Measurements from ENCODE around the gene ARHGAP9.
A peak's percentile ranks its signal among the peaks of the same experiment; 100 is the strongest.

Gene ARHGAP9

DNA sequence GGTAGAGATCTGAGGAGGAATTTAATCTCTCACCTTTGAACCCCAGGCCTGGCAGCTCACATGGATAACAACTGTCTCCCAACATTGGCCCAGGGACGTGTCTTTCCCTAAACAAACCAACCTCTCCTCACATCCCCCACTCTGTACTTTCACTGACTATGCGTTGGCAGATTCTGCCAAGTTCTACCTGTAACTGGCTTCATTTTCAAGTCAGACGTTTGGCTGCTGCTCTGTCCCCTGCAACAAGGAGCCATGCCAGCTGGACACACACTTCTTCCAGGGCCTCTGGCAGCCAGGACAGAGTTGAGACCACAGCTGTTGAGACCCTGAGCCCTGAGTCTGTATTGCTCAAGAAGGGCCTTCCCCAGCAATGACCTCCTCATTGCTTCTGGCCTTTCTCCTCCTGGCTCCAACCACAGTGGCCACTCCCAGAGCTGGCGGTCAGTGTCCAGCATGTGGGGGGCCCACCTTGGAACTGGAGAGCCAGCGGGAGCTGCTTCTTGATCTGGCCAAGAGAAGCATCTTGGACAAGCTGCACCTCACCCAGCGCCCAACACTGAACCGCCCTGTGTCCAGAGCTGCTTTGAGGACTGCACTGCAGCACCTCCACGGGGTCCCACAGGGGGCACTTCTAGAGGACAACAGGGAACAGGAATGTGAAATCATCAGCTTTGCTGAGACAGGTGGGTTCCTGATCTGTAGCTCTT, 45.0 kb downstream of the ARHGAP9 start, which contains the start of gene INHBC:
Gene INHBC, plus strand, starts transcription at position 268 of the 707 bp plus-strand sequence. Its CDS starts 103 bp downstream, at position 371.
- TF ChIP-seq, protein P1, sequence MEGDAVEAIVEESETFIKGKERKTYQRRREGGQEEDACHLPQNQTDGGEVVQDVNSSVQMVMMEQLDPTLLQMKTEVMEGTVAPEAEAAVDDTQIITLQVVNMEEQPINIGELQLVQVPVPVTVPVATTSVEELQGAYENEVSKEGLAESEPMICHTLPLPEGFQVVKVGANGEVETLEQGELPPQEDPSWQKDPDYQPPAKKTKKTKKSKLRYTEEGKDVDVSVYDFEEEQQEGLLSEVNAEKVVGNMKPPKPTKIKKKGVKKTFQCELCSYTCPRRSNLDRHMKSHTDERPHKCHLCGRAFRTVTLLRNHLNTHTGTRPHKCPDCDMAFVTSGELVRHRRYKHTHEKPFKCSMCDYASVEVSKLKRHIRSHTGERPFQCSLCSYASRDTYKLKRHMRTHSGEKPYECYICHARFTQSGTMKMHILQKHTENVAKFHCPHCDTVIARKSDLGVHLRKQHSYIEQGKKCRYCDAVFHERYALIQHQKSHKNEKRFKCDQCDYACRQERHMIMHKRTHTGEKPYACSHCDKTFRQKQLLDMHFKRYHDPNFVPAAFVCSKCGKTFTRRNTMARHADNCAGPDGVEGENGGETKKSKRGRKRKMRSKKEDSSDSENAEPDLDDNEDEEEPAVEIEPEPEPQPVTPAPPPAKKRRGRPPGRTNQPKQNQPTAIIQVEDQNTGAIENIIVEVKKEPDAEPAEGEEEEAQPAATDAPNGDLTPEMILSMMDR (IDR thresholded peaks at IDR 0.05; ENCODE audit: borderline replicate concordance, insufficient read depth, low read depth, low read length): no peak
- H3K4me3 ChIP-seq (ENCODE audit: low read depth, low read length): no peak within 1 kb of the TSS

DNA sequence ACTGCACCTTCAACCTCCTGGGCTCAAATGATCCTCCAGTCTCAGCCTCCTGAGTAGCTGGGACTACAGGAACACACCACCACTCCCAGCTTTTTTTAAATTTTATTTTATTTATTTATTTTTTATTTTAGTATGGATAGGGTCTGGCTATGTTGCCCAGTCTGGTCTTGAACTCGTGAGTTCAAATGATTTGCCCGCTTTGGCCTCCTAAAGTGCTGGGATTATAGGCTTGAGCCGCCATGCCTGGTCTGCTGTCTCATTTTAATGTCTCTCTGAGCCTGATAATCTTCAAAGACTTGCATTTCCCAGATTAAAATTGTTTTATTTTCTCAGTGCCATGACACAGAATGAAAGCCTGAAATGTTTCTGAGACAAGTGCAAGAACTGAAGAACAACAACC, 46.3 kb downstream of the ARHGAP9 start:
- TF ChIP-seq, protein P1 (IDR thresholded peaks at IDR 0.05; ENCODE audit: borderline replicate concordance, insufficient read depth, low read depth, low read length): no peak

DNA sequence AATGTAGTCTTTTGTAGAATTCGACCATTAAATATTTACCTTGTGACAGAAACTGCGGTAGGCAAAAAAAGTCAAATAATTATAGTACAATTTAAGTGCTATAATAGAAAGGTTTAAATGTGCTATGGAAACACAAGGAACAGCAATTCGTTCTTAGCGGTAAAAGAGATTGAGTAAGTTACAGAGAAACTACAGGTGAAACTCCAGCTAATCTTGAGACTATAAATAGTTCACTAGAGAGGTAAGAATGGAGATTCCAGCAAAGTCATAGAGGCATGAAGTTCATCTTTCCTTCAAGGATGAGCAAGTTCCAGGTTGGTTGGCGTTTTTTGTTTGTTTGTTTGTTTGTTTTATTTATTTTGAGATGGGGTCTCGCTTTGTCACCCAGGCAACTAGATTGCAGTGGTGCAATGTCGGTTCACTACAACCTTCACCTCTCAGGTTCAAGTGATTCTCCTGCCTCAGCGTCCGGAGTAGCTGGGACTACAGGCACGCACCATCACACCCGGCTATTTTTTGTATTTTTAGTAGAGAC, 47.9 kb downstream of the ARHGAP9 start:
- TF ChIP-seq, protein P1 (IDR thresholded peaks at IDR 0.05; ENCODE audit: borderline replicate concordance, insufficient read depth, low read depth, low read length): no peak
- H3K4me3 ChIP-seq (ENCODE audit: low read depth, low read length): no peak overlapping the region

More for the DNA sequence above, 46.3 kb downstream of the ARHGAP9 start:
- H3K4me3 ChIP-seq (ENCODE audit: low read depth, low read length): no peak overlapping the region

DNA sequence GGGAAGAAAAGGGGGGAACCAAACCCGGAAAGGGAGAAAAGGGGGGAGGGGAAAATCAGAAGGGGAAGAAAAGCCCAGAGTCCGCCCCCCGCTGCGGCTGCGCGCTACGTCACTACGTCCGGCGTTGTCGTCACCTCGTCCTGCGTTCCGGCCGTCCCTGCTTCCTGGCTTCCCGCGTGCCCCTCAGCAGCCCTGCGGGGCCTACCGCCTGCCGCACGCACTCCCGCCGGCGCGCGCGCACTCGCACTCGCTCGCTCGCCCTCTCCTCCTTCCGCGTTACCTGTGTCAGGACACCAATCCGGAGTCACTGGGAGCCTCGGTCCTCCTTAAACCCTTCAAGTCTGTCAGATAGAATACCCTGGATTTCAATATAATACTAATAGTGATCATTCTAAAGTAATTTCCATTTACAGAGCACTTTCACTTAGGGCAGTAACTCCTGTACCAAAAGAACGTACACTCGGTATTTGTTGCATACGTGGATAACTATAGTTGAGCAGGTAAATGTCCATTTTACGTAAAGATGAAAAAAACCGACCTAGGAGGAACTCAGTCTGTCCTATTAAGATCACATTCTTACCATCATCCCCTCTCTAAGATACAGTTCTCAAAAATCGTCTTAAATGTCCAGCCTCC, 48.6 kb downstream of the ARHGAP9 start, which contains the start of gene R3HDM2:
Gene R3HDM2, minus strand, starts transcription at position 113 of the 636 bp plus-strand sequence. CDS start 120,615 bp downstream, outside the sequence.
- H3K4me3 ChIP-seq (ENCODE audit: low read depth, low read length): peak within 1 kb of the TSS; percentile 69
- TF ChIP-seq, protein P1 (IDR thresholded peaks at IDR 0.05; ENCODE audit: borderline replicate concordance, insufficient read depth, low read depth, low read length): no peak

DNA sequence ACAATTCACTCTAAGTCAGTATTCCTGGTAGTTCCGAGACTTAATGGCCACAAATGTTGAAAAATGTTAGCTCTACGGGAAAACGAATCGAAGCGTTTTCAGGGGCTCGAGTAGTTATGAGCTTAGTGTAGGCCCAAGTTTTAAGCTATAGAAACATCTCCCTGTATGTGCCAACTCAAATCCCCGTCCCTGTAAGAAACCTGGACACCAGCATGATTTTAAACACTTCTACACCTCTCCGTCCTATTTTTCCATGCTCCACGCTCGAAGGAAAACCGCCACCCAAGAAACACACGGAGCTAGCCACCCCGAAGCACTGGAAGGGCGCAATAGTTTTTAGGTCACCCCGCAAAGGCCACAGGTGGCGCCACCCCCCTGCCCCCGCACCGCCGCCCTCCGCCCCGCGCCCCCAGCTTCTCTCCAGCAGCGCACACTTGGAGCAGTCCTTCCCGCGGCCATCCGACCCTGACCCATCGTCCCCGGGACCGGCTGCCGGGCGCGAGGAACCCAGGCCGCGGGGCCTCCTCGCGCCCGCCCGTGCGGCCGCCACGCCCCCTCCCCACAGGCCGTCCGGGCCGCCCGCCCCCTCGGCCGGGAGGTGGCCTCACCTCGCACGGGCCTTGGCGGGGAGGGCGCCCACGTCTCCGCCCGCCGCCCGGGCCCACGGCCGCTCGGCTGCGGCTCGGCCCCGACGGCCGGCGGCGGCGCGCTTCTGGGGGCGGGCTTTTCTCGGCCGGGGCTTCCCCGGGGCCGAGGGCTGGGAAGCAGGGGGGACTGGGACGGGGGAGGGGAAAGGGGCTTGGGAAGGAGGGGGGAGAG, 49.3 kb downstream of the ARHGAP9 start:
- TF ChIP-seq, protein P1 (IDR thresholded peaks at IDR 0.05; ENCODE audit: borderline replicate concordance, insufficient read depth, low read depth, low read length): no peak

DNA sequence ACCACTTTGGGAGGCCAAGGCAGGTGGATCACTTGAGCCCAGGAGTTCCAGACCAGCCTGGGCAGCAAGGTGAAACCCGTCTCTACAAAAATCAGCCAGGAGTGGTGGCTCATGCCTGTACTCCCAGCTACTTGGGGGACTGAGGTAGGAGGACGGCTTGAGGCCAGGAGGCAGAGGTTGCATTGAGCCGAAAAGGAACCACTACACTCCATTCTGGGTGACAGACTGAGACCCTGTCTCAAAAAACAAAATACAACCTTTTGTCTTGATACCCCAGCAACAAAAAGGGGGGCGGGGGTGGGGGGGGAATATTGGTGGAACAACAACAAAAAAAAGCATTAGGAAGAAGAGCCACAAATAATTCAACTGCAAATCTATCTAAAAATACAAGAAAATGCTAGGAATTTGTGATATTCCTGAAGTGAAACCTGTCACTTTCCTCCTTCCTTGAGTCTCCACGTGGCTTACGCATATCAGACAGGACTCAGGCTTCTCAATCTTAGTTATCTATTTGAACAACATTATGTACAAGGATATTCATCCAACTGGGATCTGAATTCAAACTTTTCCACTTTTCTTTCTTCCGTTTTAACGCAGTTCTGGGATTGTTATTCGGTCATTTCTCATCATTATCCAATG, 50.1 kb downstream of the ARHGAP9 start:
- peak overlapping the region; percentile 69 for H3K4me3 ChIP-seq (ENCODE audit: low read depth, low read length)
- TF ChIP-seq, protein P1 (IDR thresholded peaks at IDR 0.05; ENCODE audit: borderline replicate concordance, insufficient read depth, low read depth, low read length): no peak

More for the DNA sequence above, 49.3 kb downstream of the ARHGAP9 start:
- peak overlapping the region; percentile 69 for H3K4me3 ChIP-seq (ENCODE audit: low read depth, low read length)

Data from GM12875 (cell line).